Measurements from ENCODE around the gene GPD1. TPM values are rescaled to one million over a fixed set of nuclear protein-coding genes. Genes with fewer than 3 reads are reported as not detected.
A peak's percentile ranks its signal among the peaks of the same experiment; 100 is the strongest.

Gene GPD1
- total RNA-seq, 4 donors from 2014 or later = not detected

DNA sequence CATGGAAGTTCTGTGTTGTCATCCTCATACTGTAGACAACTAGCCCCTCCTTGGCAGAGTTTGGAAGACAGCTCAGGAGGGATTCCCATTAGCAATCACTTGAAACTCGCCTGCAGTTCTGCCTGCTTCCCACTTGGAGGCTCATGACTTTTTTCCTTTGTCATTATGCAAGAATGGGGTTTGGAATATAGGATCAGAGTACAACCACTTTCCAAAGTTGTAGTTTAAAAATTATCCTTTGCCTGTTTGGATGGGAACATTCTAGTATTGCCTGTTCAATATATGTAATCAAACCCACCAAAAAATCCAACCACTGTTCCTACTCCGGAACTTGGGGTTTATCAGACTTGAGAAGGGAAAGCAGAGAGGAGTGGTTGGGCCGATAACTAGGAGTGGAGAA lies 2.1 kb upstream of the GPD1 start:
- Histone ChIP-seq H3K9me3 (no peaks in the 10 kb centered on the region), H3K27me3 (no peaks in the 10 kb centered on the region), H3K36me3 (no peaks in the 10 kb centered on the region), H3K4me1 (no peaks in the 10 kb centered on the region), H3K4me3 (no peak overlapping the region), H3K27ac (no peak overlapping the region)
- intact Hi-C loops (cut with DNase I; ENCODE audit: low total_unique reads) = loop anchor here (10.0 kb wide), 1 partner anchor 73 kb away; no protein-coding TSS in a partner anchor
- DNase-seq = no peak
- TF ChIP-seq POLR2A (IDR thresholded peaks at IDR 0.05) (no peak), CTCF (IDR thresholded peaks at IDR 0.05) (peak in 2 of 4 experiments; percentile 17 to 31)

DNA sequence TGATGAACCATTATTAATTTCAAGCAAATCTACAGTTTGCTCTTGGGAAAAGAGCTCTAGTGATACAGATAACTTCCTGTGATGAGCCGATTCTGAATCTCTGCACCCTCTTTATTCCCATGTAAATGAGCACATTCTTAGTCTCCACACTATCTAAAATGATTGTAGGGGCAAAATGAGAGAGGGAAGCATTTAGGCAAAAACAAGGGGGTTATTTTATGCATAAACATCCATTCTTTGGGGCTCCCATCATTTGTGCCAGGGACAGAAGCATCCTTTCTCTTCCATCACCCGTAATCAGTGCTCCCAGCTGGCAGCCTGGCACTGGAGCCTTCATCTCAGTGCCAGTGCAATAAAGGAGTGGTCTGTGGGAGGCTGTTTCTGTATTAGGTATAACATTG lies 1.7 kb upstream of the GPD1 start:
- Histone ChIP-seq H3K27me3 (no peaks in the 10 kb centered on the region), H3K9me3 (no peaks in the 10 kb centered on the region), H3K4me3 (no peak overlapping the region), H3K4me1 (no peaks in the 10 kb centered on the region), H3K27ac (no peak overlapping the region), H3K36me3 (no peaks in the 10 kb centered on the region)
- TF ChIP-seq POLR2A (IDR thresholded peaks at IDR 0.05) = no peak
- no peak for TF ChIP-seq CTCF (IDR thresholded peaks at IDR 0.05)
- no peak for DNase-seq
- intact Hi-C loops (cut with DNase I; ENCODE audit: low total_unique reads) = loop anchor here (10.0 kb wide), 1 partner anchor 73 kb away; no protein-coding TSS in a partner anchor

DNA sequence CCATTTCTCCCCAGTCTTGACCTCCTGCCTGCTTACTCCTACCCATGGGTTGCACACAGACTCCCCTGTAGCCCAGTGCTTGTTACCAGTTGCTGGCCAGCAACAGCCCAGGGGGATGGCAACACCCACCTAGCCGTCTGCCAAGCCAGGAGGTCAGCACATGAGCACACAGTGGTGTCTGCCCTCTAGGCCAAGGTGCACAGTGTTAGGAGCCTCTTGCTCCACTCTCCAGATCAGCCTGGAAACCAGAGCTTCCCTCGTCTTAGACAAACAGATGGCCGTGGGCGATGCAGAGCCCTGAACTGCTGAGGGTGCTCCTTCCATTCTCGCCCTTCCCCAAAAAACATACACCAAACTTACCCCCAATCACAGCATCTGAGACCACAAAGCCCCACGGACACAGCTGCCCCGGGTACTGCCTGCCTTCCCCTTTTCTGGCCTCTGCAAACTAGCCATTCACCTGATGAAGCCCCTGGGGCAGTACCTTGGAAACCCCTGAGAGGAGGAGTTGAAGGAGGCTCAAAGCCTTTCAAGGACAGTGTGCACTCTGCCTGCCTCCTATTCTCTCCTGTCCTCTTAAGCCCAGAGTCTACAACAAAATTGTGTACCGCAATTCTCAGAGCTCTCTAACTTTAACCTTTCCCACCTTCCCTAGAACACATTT lies 1.0 kb upstream of the GPD1 start:
- Histone ChIP-seq H3K4me3 (no peak overlapping the region), H3K4me1 (no peaks in the 10 kb centered on the region), H3K36me3 (no peaks in the 10 kb centered on the region), H3K27ac (no peak overlapping the region), H3K9me3 (no peaks in the 10 kb centered on the region), H3K27me3 (no peaks in the 10 kb centered on the region)
- no peak for DNase-seq
- intact Hi-C loops (cut with DNase I; ENCODE audit: low total_unique reads) = loop anchor here (10.0 kb wide), 1 partner anchor 72 kb away; no protein-coding TSS in a partner anchor
- TF ChIP-seq POLR2A (IDR thresholded peaks at IDR 0.05) (no peak), CTCF (IDR thresholded peaks at IDR 0.05) (no peak)

- H3K4me3 ChIP-seq = no peak overlapping the region
- no peaks in the 10 kb centered on the region for H3K4me1 ChIP-seq
- peak overlapping the region in 1 of 2 donors; percentile 16 for H3K27ac ChIP-seq
- no peaks in the 10 kb centered on the region for H3K9me3 ChIP-seq
- no peak for TF ChIP-seq CTCF (IDR thresholded peaks at IDR 0.05)
- TF ChIP-seq POLR2A (IDR thresholded peaks at IDR 0.05) = no peak
- no peaks in the 10 kb centered on the region for H3K27me3 ChIP-seq
- intact Hi-C loops (cut with DNase I; ENCODE audit: low total_unique reads) = loop anchor here (10.0 kb wide), 1 partner anchor 71 kb away; no protein-coding TSS in a partner anchor
- DNase-seq = no peak
- no peaks in the 10 kb centered on the region for H3K36me3 ChIP-seq
These were observed 457 bp upstream of the GPD1 start for GRCh38 chr12:50103351-50103750.
